ENCODE results near the gene SEMA4A. TPM values are rescaled to one million over a fixed set of nuclear protein-coding genes. Genes with fewer than 3 reads are reported as not detected.
A peak's percentile ranks its signal among the peaks of the same experiment; 100 is the strongest.
"Not testable (repeated sequence)": the region's sequence is repeated elsewhere in the genome, so short reads cannot be mapped to it uniquely, and the experiment has no call there.

The SEMA4A gene
- total RNA-seq, 2 donors from 2014 or later = 22.9 to 44.9 TPM

DNA sequence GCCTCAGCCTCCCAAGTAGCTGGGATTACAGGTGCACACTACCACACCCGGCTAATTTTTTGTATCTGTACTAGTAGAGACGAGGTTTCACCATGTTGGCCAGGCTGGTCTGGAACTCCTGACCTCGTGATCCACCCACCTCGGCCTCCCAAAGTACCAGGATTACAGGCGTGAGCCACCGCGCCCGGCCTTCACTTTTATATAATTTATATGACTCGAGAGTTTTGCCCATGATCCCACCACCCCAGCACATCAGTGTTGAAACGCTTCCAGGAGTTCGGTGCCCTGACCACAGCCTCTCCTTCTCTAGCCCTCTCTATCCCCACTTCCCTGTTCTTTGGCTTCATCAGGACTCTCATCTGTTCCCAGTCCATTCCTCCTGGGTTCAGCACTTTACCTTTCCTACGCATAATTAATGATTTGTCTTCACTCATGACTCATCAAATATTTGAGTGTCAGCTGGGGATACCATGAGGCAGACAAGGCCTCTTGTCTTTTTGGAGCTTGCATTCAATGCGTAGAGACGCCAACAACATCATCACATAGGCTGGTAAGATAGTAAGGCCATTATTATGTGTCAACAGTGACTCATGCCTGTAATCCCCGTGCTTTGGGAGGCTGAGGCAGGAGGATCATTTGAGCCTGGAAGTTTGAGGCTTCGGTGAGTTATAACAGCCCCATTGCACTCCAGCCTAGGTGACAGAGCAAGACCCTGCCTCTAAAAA lies 60.8 kb downstream of the SEMA4A start:
- H3K36me3 ChIP-seq = no peaks in the 10 kb centered on the region
- peak overlapping the region; percentile 93 for H3K27ac ChIP-seq
- intact Hi-C loops (cut with DNase I) = loop anchor here (5.0 kb wide), 2 partner anchors 67 to 117 kb away; no protein-coding TSS in a partner anchor
- no peak for TF ChIP-seq POLR2AphosphoS5 (IDR thresholded peaks at IDR 0.05)
- TF ChIP-seq POLR2A (IDR thresholded peaks at IDR 0.05) = no peak
- TF ChIP-seq, protein P1, sequence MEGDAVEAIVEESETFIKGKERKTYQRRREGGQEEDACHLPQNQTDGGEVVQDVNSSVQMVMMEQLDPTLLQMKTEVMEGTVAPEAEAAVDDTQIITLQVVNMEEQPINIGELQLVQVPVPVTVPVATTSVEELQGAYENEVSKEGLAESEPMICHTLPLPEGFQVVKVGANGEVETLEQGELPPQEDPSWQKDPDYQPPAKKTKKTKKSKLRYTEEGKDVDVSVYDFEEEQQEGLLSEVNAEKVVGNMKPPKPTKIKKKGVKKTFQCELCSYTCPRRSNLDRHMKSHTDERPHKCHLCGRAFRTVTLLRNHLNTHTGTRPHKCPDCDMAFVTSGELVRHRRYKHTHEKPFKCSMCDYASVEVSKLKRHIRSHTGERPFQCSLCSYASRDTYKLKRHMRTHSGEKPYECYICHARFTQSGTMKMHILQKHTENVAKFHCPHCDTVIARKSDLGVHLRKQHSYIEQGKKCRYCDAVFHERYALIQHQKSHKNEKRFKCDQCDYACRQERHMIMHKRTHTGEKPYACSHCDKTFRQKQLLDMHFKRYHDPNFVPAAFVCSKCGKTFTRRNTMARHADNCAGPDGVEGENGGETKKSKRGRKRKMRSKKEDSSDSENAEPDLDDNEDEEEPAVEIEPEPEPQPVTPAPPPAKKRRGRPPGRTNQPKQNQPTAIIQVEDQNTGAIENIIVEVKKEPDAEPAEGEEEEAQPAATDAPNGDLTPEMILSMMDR (IDR thresholded peaks at IDR 0.05) = no peak
- WGBS = 81% methylated on average over 16 of the region's 16 CpGs
- peaks cover 13% of the 10 kb centered on the region for H3K4me1 ChIP-seq (replicated peaks)
- peak overlapping the region; percentile 49 to 56 for H3K4me3 ChIP-seq
- no peaks in the 10 kb centered on the region for H3K27me3 ChIP-seq (replicated peaks; ENCODE audit: insufficient read depth)
- no peak for DNase-seq (ENCODE audit: low spot score)
- no peaks in the 10 kb centered on the region for H3K9me3 ChIP-seq

DNA sequence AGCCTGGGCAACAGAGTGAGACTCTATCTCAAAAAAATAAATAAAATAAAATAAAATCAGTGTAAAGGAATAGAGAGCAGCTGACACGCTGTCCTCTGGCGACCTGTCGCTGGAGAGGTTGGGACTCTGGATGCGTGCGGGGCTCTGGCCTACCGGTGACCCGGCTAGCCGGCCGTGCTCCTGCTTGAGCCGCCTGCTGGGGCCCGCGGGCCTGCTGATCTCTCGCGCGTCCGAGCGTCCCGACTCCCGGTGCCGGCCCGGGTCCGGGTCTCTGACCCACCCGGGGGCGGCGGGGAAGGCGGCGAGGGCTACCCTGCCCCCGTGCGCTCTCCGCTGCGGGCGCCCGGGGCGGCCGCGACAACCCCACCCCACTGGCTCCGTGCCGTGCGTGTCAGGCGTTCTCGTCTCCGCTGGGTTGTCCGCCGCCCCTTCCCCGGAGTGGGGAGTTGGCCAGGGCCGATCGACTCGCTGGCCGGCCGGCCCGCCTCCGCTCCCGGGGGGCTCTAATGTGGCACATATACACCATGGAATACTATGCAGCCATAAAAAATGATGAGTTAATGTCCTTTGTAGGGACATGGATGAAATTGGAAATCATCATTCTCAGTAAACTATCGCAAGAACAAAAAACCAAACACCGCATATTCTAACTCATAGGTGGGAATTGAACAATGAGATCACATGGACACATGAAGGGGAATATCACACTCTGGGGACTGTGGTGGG lies 63.1 kb downstream of the SEMA4A start:
- WGBS = 94% methylated on average over 55 of the region's 55 CpGs
- H3K4me3 ChIP-seq; H3K27ac ChIP-seq; H3K36me3 ChIP-seq; intact Hi-C loops (cut with DNase I); H3K27me3 ChIP-seq (replicated peaks; ENCODE audit: insufficient read depth); DNase-seq (ENCODE audit: low spot score); H3K9me3 ChIP-seq: not testable (repeated sequence)
- H3K4me1 ChIP-seq (replicated peaks) = peaks cover 13% of the 10 kb centered on the region

DNA sequence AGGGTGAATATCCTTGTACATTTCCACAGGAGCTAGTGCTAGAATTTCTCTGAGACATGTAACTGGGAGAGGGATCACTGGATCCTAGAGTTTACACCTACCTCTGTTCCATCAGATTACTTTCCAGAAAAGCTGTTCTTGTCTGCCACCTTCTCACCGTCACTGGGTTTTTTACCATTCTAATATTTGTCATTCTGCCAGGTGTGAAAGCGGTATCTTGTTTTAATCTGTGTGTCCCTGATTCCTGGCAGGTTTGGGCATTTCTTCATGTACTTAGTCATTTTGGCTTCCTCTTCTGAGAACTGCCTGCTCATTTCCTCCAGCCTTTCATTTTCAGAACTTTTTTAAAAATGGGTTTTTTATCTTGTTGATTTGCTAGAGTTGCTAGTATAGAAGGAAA lies 64.5 kb downstream of the SEMA4A start:
- Histone ChIP-seq H3K4me1 (replicated peaks) (peaks cover 13% of the 10 kb centered on the region), H3K4me3 (no peak overlapping the region), H3K27me3 (replicated peaks; ENCODE audit: insufficient read depth) (no peaks in the 10 kb centered on the region), H3K27ac (peak overlapping the region; percentile 3 to 18), H3K36me3 (peaks cover 0 to 4% of the 10 kb centered on the region in 2 donors), H3K9me3 (no peaks in the 10 kb centered on the region)
- intact Hi-C loops (cut with DNase I) = no loop called here
- peak; percentile 44 for DNase-seq (ENCODE audit: low spot score)
- 3% methylated on average over 2 of the region's 2 CpGs for WGBS
- TF ChIP-seq POLR2A (IDR thresholded peaks at IDR 0.05) = no peak
- TF ChIP-seq, protein P1 (IDR thresholded peaks at IDR 0.05) = no peak
- peak; percentile 81 for TF ChIP-seq POLR2AphosphoS5 (IDR thresholded peaks at IDR 0.05)

DNA sequence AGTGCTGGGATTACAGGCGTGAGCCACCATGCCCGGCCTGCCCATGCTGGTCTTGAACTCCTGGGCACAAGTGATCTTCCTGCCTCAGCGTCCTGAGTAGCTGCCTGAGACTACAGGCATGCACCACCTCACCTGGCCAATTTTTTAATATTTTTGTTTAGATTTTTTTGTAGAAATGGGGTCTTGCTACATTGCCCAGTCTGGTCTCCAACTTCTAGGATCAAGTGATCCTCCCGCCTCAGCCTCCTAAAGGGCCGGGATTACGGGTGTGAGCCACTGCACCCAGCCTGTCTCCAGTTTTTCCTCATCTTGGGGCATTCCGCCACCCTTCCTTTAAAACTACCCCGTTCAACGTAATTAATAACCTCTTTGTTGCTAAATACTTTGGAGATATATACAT lies 66.8 kb downstream of the SEMA4A start:
- peaks cover 0 to 4% of the 10 kb centered on the region in 2 donors for H3K36me3 ChIP-seq
- no peak overlapping the region for H3K27ac ChIP-seq
- intact Hi-C loops (cut with DNase I) = no loop called here
- H3K9me3 ChIP-seq = no peaks in the 10 kb centered on the region
- peaks cover 3% of the 10 kb centered on the region for H3K4me1 ChIP-seq (replicated peaks)
- H3K4me3 ChIP-seq = no peak overlapping the region
- WGBS = 92% methylated on average over 9 of the region's 9 CpGs
- H3K27me3 ChIP-seq (replicated peaks; ENCODE audit: insufficient read depth) = no peaks in the 10 kb centered on the region
- TF ChIP-seq, protein P1 (IDR thresholded peaks at IDR 0.05) = no peak
- TF ChIP-seq POLR2A (IDR thresholded peaks at IDR 0.05) (no peak), POLR2AphosphoS5 (IDR thresholded peaks at IDR 0.05) (no peak)
- DNase-seq (ENCODE audit: low spot score) = no peak

DNA sequence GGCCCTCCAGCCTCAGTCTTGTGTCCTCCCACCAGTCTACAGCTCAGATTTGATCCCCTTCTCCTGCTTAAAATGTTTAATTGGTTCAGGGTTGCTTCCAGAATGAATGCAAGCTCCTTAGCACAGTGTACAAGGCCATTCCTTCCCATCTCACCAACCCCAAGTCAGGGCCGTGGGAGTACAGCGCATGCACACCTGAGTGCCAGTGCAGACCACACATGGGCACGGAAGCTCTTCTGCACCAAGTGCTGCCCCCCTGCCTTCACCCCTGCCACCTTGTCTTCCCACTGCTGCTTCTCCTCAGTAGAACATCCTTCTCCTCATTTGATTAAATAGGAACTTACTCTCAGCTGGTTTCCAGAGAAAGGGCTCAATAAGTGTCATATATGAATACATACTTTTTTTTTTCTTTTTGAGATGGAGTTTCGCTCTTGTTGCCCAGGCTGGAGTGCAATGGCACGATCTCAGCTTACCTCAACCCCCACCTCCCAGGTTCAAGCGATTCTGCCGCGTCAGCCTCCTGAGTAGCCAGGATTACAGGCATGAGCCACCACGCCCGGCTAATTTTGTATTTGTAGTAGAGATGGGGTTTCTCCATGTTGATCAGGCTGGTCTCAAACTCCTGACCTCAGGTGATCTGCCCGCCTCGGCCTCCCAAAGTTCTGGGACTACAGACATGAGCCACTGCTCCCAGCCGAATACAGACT lies 68.8 kb downstream of the SEMA4A start:
- 94% methylated on average over 13 of the region's 13 CpGs for WGBS
- intact Hi-C loops (cut with DNase I) = no loop called here
- Histone ChIP-seq H3K27me3 (replicated peaks; ENCODE audit: insufficient read depth) (no peaks in the 10 kb centered on the region), H3K27ac (no peak overlapping the region), H3K4me3 (no peak overlapping the region), H3K9me3 (no peaks in the 10 kb centered on the region), H3K4me1 (replicated peaks) (peaks cover 3% of the 10 kb centered on the region), H3K36me3 (peaks cover 0 to 4% of the 10 kb centered on the region in 2 donors)
- no peak for DNase-seq (ENCODE audit: low spot score)
- TF ChIP-seq POLR2A (IDR thresholded peaks at IDR 0.05) = no peak
- TF ChIP-seq, protein P1 (IDR thresholded peaks at IDR 0.05) = no peak
- TF ChIP-seq POLR2AphosphoS5 (IDR thresholded peaks at IDR 0.05) = no peak
